ENCODE measurements around the gene PML.
"Not testable (repeated sequence)": the region's sequence is repeated elsewhere in the genome, so short reads cannot be mapped to it uniquely, and the experiment has no call there.

PML gene

DNA sequence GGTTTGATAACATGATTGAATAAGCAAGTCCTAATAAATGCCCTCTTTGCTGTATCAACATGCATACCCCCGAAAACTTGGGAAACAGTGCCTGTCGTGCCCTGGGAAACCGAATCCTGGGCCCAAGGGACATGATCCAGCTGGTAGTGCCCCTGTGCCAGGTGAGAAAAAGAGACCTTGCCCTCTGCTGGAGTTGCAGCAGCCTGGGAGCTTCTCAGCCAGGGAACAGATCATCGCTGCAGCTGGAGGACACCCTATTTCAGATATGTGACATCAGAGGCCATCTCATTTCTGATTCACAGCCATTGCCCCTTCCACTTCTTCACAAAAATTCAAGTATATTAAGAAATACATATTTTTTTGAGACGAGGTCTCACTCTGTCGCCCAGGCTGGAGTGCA, 34.7 kb upstream of the PML start:
- DNase-seq: no peak

- not testable (repeated sequence) for DNase-seq
These were observed 33.9 kb upstream of the PML start for GRCh38 chr15:73960472-73961070.

GRCh38 chr15:73962433-73962832, 32.1 kb upstream of the PML start:
- no peak for DNase-seq

- no peak for DNase-seq
These were observed 29.8 kb upstream of the PML start for GRCh38 chr15:73964736-73965093.

- DNase-seq: no peak
These were observed 29.3 kb upstream of the PML start for GRCh38 chr15:73965094-73965757.

- DNase-seq: no peak
These were observed 28.8 kb upstream of the PML start for GRCh38 chr15:73965758-73966113.

DNA sequence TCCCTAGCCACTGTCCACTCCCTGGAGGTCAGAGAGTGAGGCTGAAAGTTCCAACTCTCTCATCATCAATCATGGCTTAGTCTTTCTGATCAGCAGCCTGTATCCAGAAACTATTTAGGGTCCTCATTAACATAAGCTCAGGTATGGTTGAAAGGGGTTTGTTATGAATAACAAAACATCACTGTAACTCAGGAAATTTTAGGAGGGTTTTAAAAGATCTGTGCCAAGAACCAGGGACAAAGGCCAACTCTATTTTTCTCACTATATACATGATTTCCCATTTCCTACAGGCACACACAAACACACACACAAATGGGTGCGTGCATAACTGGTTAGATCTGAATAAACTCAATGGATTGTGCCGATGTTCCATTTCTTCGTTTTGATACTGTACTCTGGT, 26.1 kb upstream of the PML start:
- DNase-seq: no peak

- no peak for DNase-seq
These were observed 25.3 kb upstream of the PML start for GRCh38 chr15:73969151-73969759.

- DNase-seq: peak; percentile 51
These were observed 21.4 kb upstream of the PML start for GRCh38 chr15:73972984-73973682.

DNA sequence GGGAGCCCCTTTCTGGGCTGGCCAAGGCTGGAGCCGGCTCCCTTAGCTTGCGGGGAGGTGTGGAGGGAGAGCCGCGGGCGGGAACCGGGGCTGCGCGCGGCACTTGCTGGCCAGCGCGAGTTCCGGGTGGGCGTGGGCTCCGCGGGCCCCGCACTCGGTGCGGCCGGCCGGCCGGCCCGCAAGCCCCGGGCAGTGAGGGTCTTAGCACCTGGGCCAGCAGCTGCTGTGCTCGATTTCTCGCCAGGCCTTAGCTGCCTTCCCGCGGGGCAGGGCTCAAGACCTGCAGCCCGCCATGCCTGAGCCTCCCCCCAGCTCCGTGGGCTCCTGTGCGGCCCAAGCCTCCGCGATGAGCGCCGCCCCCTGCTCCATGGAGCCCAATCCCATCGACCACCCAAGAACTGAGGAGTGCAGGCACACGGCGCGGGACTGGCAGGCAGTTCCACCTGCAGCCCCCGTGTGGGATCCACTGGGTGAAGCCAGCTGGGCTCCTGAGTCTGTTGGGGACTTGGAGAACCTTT, 20.8 kb upstream of the PML start:
- DNase-seq: not testable (repeated sequence)

- DNase-seq: not testable (repeated sequence)
These were observed 18.9 kb upstream of the PML start for GRCh38 chr15:73975440-73976125.

- no peak for DNase-seq
These were observed 15.6 kb upstream of the PML start for GRCh38 chr15:73978896-73979295.

DNA sequence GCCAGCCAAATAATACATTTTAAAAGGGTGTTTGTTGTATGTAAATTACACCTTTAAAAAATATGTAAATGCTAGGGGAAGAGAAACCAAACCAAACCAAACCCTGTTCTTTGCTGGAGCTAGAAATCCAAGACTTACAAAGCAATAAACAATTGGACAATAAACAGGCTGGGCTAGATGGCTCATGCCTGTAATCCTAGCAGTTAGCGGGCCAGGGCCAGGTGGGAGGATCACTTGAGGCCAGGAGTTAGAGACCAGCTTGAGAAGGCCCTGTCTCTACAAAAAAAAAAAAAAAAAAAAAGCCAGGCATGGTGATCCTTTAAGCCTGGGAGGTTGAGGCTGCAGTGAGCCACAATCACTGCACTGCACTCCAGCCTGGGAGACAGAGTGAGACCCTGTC, 14.9 kb upstream of the PML start:
- DNase-seq: no peak

DNA sequence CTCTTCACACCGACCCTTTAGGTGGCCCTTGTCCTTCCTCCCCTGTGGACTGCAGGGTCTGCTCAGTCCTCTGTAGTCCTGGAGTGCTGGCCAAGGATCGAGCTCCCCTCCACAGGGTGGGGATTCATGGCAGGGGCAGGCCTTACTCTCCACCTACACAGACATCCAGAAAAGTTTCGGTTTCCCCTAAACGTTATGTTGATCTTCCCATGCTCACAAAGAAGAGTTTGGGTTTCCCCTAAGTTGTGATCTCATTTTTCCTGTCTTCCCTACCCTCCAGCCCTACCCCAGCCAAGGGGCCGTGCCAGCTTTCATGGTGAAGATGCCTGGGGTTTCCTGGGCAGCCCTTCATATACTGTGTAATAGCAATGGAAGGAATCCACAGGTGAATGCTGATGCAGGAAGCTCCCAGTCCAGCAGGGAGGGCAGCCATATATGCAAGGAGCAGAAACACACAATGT, 12.7 kb upstream of the PML start:
- DNase-seq: no peak

DNA sequence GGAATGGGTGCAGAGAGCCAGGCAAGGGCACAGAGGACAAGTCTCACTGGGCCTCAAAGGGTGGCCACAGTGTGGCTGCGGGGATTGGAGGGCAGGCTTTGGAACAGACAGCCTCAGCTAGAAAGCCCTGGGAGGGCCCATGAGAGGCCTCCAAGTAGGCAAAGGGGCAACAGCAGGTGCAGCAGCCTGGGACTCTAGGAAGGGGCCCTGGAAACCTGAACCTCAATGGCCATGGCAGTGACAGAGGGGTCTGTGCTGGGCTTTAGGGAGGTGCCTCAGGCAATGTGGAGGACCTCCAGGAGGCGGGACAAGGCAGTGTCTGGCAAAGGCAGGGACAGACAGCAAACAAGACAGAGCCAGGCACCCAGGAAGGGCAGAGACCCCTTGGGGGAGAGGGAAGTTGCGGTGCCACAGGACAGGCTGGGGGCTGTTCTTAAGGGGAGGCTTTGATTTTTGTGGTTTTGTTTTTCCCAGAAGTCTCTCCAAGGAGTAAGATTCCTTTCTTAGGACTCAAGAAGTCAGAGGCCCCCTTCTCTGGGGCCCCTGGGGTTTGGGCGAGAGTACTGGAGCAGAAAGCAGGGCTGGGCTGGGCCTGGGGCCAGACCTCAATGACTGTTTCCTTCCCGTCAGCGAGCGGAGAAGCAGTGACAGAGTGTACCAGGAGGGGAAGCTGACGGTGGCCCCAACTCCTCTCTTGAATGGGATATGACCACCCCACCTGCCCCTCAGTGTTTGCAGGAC, 12.1 kb upstream of the PML start:
- DNase-seq: peak; percentile 52

DNA sequence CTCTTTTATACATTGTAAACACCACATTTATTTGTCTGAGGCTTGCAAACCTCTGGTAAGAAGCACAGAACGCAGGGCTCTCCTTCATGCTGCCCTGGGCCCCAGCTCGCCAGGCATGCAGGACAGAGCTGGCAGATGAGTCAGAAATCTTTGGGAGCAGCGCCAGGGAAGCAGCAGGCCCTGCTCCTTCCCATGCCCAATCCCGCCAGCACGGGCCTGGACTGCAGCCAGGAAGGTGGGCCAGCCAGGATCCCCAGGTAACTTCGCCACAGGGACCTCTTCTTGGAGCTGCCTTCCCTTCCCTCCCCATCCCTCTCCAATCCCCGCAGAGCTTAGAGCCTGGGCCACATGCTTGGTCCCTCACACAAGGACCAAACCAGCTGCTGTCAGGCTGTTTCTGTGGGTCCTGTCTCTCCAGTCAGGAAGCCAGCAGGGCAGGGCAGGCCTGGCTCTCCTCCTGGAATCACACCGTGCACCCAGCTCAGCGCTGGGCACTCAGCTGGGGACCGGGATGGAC, 11.2 kb upstream of the PML start:
- peak; percentile 55 for DNase-seq

DNA sequence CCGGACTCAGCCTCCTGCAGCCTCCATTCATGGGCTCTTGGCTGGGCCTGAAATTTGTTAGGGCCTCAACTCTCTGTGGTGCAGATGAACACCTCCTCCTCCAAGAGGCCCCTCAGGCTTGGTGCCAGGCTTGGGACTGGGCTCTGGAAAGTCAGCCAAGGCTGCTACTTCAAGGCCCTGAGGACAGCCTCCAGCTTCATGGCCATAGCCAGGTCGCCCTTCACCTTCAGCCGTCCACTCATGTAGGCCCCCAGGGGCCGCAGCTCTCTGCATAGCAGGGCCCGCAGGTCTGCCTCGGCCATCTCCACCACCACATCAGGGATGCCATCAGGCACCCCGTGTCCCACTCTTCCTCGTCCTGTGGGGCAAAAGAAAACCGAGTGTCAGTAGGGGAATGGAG, 10.7 kb upstream of the PML start:
- DNase-seq: no peak

GRCh38 chr15:73984208-73984979, 10.1 kb upstream of the PML start:
- no peak for DNase-seq

DNA sequence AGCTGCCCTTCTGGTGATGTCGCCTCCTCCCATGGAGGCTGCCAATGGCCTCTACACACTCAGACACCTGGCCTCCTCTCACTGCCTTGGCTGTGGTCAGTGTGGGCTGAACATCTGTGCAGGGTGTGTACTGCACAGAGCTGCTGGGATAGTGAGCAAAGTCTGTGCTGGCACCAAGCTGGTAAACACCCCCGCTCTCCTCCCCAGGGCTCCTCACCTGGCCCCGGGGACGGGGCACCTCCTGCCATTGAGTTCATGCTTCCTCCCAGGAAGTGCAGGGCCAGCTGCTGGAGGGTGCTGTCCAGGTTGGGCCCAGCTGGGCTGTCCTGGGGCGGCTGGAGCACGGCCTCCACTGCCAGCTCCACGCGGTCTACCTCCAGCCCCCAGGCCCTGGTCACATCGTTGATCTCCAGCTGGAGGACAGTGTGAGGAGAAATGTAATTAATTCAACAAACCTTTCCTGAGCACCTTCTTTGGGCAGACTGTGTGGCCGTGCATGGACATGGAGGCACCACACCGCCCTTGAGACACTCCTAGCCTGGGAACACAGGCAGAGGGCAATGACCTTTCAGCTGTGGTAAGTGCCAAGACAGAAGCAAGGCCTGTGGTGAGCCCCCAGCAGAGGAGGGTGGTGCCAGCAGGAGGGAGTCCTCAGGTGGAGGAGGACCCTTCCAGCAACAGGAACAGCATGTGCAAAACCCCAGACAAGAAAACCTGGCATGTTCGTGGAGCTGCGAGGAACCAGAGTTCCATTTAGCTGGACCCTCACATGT, 9.2 kb upstream of the PML start:
- no peak for DNase-seq

GRCh38 chr15:73986055-73986775, 8.3 kb upstream of the PML start:
- no peak for DNase-seq
